GM12878 (cell line): ENCODE data around the gene FLACC1. TPM values are rescaled to one million over a fixed set of nuclear protein-coding genes. Genes with fewer than 3 reads are reported as not detected.

Source experiments
- ATAC-seq: fragments of 200-7000 bp; cut with Tn5 transposase; 3 replicates; pipeline ENCODE4 v1.9.1; 2020; ENCODE audit warnings: mild to moderate bottlenecking, moderate library complexity
- BruUV-seq: library from RNA; stranded (reverse); fragments of 400-500 nt; replicated peaks from 2 replicates; lab custom pipeline; 2021; lab: Mats Ljungman, UMichigan
- CTCF ChIA-PET: fragments of 300-600 bp; sonication (Branson Sonifier 250); formaldehyde crosslinking; extraction: SDS; loops from one replicate; lab custom pipeline; 2021; ENCODE audit warnings: inconsistent platforms; lab: Yijun Ruan, JAX
- POLR2A ChIA-PET: fragments of 350-600 bp; formaldehyde crosslinking; extraction: SDS; loops from one replicate; lab custom pipeline; 2021; ENCODE audit warnings: inconsistent platforms; lab: Charles Lee
- RAD21 ChIA-PET: fragments of 300-600 bp; sonication (Branson Sonifier 250); formaldehyde crosslinking; loops from one replicate; lab custom pipeline; 2023; ENCODE audit warnings: antibody characterized with exemption; ENCODE audit not compliant: unreplicated experiment; lab: Charles Lee
- SMC1A ChIA-PET: fragments of 300-600 bp; sonication (Branson Sonifier 250); formaldehyde crosslinking; loops from one replicate; lab custom pipeline; 2023; ENCODE audit not compliant: unreplicated experiment, uncharacterized antibody; lab: Charles Lee
- DNase-seq: peaks from one replicate; pipeline ENCODE4 v3.0.0-alpha.2; 2011; ENCODE audit warnings: low read depth, low spot score
- FAIRE-seq: peaks from 3 replicates; lab custom pipeline; 2011; peaks lifted over from hg19 to GRCh38; lab: Jason Lieb, UNC
- H2AFZ ChIP-seq: 2 replicates; pipeline ENCODE4 v1.6.0; 2011; ENCODE audit warnings: low read depth, low read length, control low read depth; ENCODE audit not compliant: control insufficient read depth
- H3K27ac ChIP-seq: 2 replicates; pipeline ENCODE4 v1.5.1; 2011; ENCODE audit warnings: control low read depth; ENCODE audit not compliant: control insufficient read depth, insufficient read depth
- H3K27me3 ChIP-seq, 2 experiments: replicated peaks in 1 of 2; 2 replicates each; pipeline versions ENCODE4 v1.6.0 to v1.6.1; 2011; ENCODE audit warnings: low read length in 1 of 2; ENCODE audit not compliant: control insufficient read depth in 2 of 2, insufficient read depth in 2 of 2
- H3K36me3 ChIP-seq, 2 experiments: 2 replicates each; pipeline ENCODE4 v1.5.1; 2011; ENCODE audit warnings: low read length in 1 of 2; ENCODE audit not compliant: control insufficient read depth in 2 of 2, insufficient read depth in 2 of 2
- H3K4me1 ChIP-seq: 2 replicates; pipeline ENCODE4 v1.6.1; 2011; ENCODE audit warnings: mild to moderate bottlenecking, low read length, moderate library complexity, mixed read lengths; ENCODE audit not compliant: control insufficient read depth, insufficient read depth
- H3K4me2 ChIP-seq: 2 replicates; pipeline ENCODE4 v1.6.0; 2011; ENCODE audit warnings: control low read depth; ENCODE audit not compliant: control insufficient read depth, insufficient read depth
- H3K4me3 ChIP-seq: fragments of 200-600 bp; sonication (generic); 2 replicates; pipeline ENCODE4 v1.5.1; 2016
- H3K79me2 ChIP-seq: 2 replicates; pipeline ENCODE4 v1.6.0; 2011; ENCODE audit warnings: low read length; ENCODE audit not compliant: control insufficient read depth, insufficient read depth
- H3K9ac ChIP-seq: 2 replicates; pipeline ENCODE4 v1.8.0; 2011; ENCODE audit warnings: low read length, control low read depth, mixed read lengths; ENCODE audit not compliant: control insufficient read depth, insufficient read depth
- H3K9me3 ChIP-seq: replicated peaks from 3 replicates; pipeline ENCODE4 v1.5.1; 2011; ENCODE audit warnings: mild to moderate bottlenecking, low read length; ENCODE audit not compliant: control insufficient read depth, insufficient read depth
- H4K20me1 ChIP-seq: 2 replicates; pipeline ENCODE4 v1.6.0; 2011; ENCODE audit not compliant: control insufficient read depth, insufficient read depth
- BACH1 ChIP-seq: fragments of 450-650 bp; IDR thresholded peaks from 2 replicates; pipeline ENCODE4 v1.6.1; 2017; ENCODE audit warnings: mild to moderate bottlenecking, borderline replicate concordance
- BCL11A ChIP-seq: IDR thresholded peaks from 2 replicates; pipeline ENCODE4 v1.6.1; 2011; ENCODE audit warnings: low read depth, low read length
- IKZF1 ChIP-seq: fragments of 450-650 bp; conservative IDR thresholded peaks from 2 replicates; pipeline ENCODE4 v1.6.1; 2017; ENCODE audit warnings: antibody characterized with exemption, mild to moderate bottlenecking
- MYB ChIP-seq: fragments of 150-350 bp; IDR thresholded peaks from 2 replicates; pipeline ENCODE4 v1.6.1; 2014; ENCODE audit warnings: mild to moderate bottlenecking, low read depth, low read length, borderline replicate concordance
- NFIC ChIP-seq: IDR thresholded peaks from 2 replicates; pipeline ENCODE4 v1.6.1; 2012; ENCODE audit warnings: low read depth, mild to moderate bottlenecking, inconsistent platforms, low read length, moderate library complexity
- RUNX3 ChIP-seq: IDR thresholded peaks from 2 replicates; pipeline ENCODE4 v1.6.1; 2012; ENCODE audit warnings: low read length, inconsistent platforms
- SP1 ChIP-seq: IDR thresholded peaks from one replicate; pipeline ENCODE4 v1.6.1; 2011; ENCODE audit warnings: low read depth, low read length
- SPI1 ChIP-seq: IDR thresholded peaks from 2 replicates; pipeline ENCODE4 v1.6.1; 2011; ENCODE audit warnings: low read depth, mild to moderate bottlenecking, low read length, moderate library complexity, borderline replicate concordance; ENCODE audit not compliant: insufficient read depth
- SUZ12 ChIP-seq: fragments of 200-600 bp; sonication (generic); IDR thresholded peaks from one replicate; pipeline ENCODE4 v1.6.1; 2018; ENCODE audit warnings: antibody characterized with exemption, mild to moderate bottlenecking; ENCODE audit not compliant: unreplicated experiment
- WGBS: methylation state at CpG from one replicate; pipeline ENCODE4 v1.1.6; 2016; ENCODE audit warnings: low lambda C conversion rate; ENCODE audit not compliant: insufficient replicate concordance, insufficient coverage; ENCODE audit errors: missing lambda C conversion rate; 5-methylcytosine and 5-hydroxymethylcytosine counted together
- in situ Hi-C: fragments of 300-500 bp; cut with MboI; formaldehyde crosslinking; loops from 9 replicates; pipeline ENCODE4 v1.14.3; 2018; ENCODE audit warnings: mixed read lengths
- intact Hi-C: fragments of 100-400 bp; cut with micrococcal nuclease; formaldehyde crosslinking; loops from one replicate; pipeline ENCODE4 v1.14.2; 2022; ENCODE audit not compliant: unreplicated experiment
- polyA plus RNA-seq, 11 experiments: library from polyadenylated mRNA; depleted of rRNA in 4 of 11; unstranded in 6 of 11; stranded (reverse) in 5 of 11; fragments of >200 nt; fragmentation: Nextera tagmentation in 4 of 11; fragmentation: Illumina TruSeq in 1 of 11; extraction: Ambion mirVana in 4 of 11; extraction: Trizol in 1 of 11; gene quantifications; 1 replicate in 1 of 11; 2 replicates in 10 of 11; pipeline versions ENCODE4 v1.2.1 to v1.2.3, GENCODE V29; 2011 to 2016; ENCODE audit warnings: inconsistent platforms in 2 of 11, missing spikeins in 2 of 11, low read depth in 1 of 11
- total RNA-seq, 4 experiments: library from RNA; depleted of rRNA in 3 of 4; stranded (reverse); fragments of >200 nt in 3 of 4; fragmentation: Illumina TruSeq in 1 of 4; extraction: Trizol in 1 of 4; gene quantifications; 2 replicates each; pipeline versions ENCODE4 v1.2.1 to v1.2.3, GENCODE V29; 2013 to 2021
- TF ChIP-seq, protein P1 (sequence below): fragments of 450-650 bp; IDR thresholded peaks from 2 replicates; pipeline ENCODE4 v1.6.1; 2017; ENCODE audit warnings: mild to moderate bottlenecking, moderate library complexity
- TF ChIP-seq, protein P2 (sequence below): fragments of 450-650 bp; IDR thresholded peaks from 2 replicates; pipeline ENCODE4 v1.6.1; 2018; ENCODE audit warnings: borderline replicate concordance, mild to moderate bottlenecking; ENCODE audit not compliant: partially characterized antibody
- TF ChIP-seq, protein P3 (sequence below): fragments of 450-650 bp; formaldehyde crosslinking; IDR thresholded peaks from 2 replicates; pipeline ENCODE4 v1.4.0; 2020; ENCODE audit warnings: mild to moderate bottlenecking, moderate library complexity

FLACC1 gene
- total and polyA plus RNA-seq, 10 of the 15 experiments (the other 5 are each of a cell fraction or from before 2014, with no cell fraction given): 0.08 to 0.54 (median 0.30) TPM; not detected in 2

DNA sequence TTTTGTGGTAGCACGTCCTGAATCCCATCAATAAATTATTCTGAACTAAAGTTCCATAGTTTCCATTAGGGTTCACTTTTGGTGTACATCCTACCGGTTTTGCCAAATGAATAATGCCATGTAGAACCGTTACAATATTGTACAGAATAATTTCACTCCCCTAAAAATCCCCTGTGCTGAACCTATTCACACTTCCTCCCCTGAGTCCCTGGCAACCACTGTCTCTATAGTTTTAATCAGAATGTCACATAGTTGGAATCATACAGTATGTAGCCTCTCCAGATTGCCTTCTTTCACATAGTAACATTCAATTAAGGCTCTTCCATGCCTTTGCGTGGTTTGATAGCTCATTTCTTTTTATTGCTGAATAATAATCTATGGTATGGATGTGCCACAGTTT, 106.4 kb downstream of the FLACC1 start:
- H3K4me2 ChIP-seq: no peak overlapping the region
- 80% methylated on average over 4 of the region's 4 CpGs for WGBS
- no peaks in the 10 kb centered on the region for H4K20me1 ChIP-seq
- ATAC-seq: no peak
- H3K27me3 ChIP-seq: no peaks in the 10 kb centered on the region
- intact Hi-C loops: loop anchor here (5.0 kb wide), 1 partner anchor 133 kb away; the partner anchor contains the start of gene CFLAR
- no peaks in the 10 kb centered on the region; a peak in 1 of 4 replicates for H3K36me3 ChIP-seq
- H3K27ac ChIP-seq: no peak overlapping the region
- no peak overlapping the region for H3K4me3 ChIP-seq
- peaks cover 25% of the 10 kb centered on the region for H3K4me1 ChIP-seq
- H3K79me2 ChIP-seq: no peaks in the 10 kb centered on the region; the same call in 1 of the 2 replicates
- no peak overlapping the region for H3K9ac ChIP-seq
- in situ Hi-C loops: no loop called here
- POLR2A ChIA-PET: interaction anchor here (0.7 to 1.1 kb wide), 2 partner anchors 13 to 354 kb away, joined by 4 to 6 read pairs; no protein-coding TSS in a partner anchor
- no peaks in the 10 kb centered on the region; the same call in 2 of the 3 replicates for H3K9me3 ChIP-seq
- no peak overlapping the region for H2AFZ ChIP-seq
- BruUV-seq: no TSS peak
- DNase-seq: no peak
- RAD21 ChIA-PET: interaction anchor here (0.7 kb wide), 1 partner anchor 17 kb away, joined by 3 read pairs; no protein-coding TSS in a partner anchor
- CTCF ChIA-PET: interaction anchor here (1.0 to 1.5 kb wide), 3 partner anchors 12 to 19 kb away, joined by 3 to 10 read pairs (median 3); no protein-coding TSS in a partner anchor
- FAIRE-seq: no peak
- SMC1A ChIA-PET: interaction anchor here (7.3 kb wide), 1 partner anchor 12 kb away, joined by 68 read pairs; the partner anchor contains the start of gene CASP8
- no peak for TF ChIP-seq IKZF1
- TF ChIP-seq, protein P1, sequence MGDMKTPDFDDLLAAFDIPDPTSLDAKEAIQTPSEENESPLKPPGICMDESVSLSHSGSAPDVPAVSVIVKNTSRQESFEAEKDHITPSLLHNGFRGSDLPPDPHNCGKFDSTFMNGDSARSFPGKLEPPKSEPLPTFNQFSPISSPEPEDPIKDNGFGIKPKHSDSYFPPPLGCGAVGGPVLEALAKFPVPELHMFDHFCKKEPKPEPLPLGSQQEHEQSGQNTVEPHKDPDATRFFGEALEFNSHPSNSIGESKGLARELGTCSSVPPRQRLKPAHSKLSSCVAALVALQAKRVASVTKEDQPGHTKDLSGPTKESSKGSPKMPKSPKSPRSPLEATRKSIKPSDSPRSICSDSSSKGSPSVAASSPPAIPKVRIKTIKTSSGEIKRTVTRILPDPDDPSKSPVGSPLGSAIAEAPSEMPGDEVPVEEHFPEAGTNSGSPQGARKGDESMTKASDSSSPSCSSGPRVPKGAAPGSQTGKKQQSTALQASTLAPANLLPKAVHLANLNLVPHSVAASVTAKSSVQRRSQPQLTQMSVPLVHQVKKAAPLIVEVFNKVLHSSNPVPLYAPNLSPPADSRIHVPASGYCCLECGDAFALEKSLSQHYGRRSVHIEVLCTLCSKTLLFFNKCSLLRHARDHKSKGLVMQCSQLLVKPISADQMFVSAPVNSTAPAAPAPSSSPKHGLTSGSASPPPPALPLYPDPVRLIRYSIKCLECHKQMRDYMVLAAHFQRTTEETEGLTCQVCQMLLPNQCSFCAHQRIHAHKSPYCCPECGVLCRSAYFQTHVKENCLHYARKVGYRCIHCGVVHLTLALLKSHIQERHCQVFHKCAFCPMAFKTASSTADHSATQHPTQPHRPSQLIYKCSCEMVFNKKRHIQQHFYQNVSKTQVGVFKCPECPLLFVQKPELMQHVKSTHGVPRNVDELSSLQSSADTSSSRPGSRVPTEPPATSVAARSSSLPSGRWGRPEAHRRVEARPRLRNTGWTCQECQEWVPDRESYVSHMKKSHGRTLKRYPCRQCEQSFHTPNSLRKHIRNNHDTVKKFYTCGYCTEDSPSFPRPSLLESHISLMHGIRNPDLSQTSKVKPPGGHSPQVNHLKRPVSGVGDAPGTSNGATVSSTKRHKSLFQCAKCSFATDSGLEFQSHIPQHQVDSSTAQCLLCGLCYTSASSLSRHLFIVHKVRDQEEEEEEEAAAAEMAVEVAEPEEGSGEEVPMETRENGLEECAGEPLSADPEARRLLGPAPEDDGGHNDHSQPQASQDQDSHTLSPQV: no peak
- no peak for TF ChIP-seq NFIC
- no peak for TF ChIP-seq BACH1
- TF ChIP-seq, protein P2, sequence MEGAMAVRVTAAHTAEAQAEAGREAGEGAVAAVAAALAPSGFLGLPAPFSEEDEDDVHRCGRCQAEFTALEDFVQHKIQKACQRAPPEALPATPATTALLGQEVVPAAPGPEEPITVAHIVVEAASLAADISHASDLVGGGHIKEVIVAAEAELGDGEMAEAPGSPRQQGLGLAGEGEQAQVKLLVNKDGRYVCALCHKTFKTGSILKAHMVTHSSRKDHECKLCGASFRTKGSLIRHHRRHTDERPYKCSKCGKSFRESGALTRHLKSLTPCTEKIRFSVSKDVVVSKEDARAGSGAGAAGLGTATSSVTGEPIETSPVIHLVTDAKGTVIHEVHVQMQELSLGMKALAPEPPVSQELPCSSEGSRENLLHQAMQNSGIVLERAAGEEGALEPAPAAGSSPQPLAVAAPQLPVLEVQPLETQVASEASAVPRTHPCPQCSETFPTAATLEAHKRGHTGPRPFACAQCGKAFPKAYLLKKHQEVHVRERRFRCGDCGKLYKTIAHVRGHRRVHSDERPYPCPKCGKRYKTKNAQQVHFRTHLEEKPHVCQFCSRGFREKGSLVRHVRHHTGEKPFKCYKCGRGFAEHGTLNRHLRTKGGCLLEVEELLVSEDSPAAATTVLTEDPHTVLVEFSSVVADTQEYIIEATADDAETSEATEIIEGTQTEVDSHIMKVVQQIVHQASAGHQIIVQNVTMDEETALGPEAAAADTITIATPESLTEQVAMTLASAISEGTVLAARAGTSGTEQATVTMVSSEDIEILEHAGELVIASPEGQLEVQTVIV: no peak
- TF ChIP-seq, protein P3, sequence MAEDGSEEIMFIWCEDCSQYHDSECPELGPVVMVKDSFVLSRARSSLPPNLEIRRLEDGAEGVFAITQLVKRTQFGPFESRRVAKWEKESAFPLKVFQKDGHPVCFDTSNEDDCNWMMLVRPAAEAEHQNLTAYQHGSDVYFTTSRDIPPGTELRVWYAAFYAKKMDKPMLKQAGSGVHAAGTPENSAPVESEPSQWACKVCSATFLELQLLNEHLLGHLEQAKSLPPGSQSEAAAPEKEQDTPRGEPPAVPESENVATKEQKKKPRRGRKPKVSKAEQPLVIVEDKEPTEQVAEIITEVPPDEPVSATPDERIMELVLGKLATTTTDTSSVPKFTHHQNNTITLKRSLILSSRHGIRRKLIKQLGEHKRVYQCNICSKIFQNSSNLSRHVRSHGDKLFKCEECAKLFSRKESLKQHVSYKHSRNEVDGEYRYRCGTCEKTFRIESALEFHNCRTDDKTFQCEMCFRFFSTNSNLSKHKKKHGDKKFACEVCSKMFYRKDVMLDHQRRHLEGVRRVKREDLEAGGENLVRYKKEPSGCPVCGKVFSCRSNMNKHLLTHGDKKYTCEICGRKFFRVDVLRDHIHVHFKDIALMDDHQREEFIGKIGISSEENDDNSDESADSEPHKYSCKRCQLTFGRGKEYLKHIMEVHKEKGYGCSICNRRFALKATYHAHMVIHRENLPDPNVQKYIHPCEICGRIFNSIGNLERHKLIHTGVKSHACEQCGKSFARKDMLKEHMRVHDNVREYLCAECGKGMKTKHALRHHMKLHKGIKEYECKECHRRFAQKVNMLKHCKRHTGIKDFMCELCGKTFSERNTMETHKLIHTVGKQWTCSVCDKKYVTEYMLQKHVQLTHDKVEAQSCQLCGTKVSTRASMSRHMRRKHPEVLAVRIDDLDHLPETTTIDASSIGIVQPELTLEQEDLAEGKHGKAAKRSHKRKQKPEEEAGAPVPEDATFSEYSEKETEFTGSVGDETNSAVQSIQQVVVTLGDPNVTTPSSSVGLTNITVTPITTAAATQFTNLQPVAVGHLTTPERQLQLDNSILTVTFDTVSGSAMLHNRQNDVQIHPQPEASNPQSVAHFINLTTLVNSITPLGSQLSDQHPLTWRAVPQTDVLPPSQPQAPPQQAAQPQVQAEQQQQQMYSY (CRISPR knock-in tag): no peak
- peak; percentile 77 for TF ChIP-seq SPI1
- TF ChIP-seq RUNX3: peak; percentile 21; the same call in 1 of the 2 replicates
- TF ChIP-seq SP1: no peak
- TF ChIP-seq BCL11A: no peak
- no peak for TF ChIP-seq MYB
- no peak for TF ChIP-seq SUZ12
